Smooth muscle cell (in vitro differentiated cells): ENCODE results near the gene RPL14. TPM values are rescaled to one million over a fixed set of nuclear protein-coding genes. Genes with fewer than 3 reads are reported as not detected.
"Not testable (repeated sequence)": the region's sequence is repeated elsewhere in the genome, so short reads cannot be mapped to it uniquely, and the experiment has no call there.

Experiments used
- DNase-seq: peaks from one replicate; lab custom pipeline; 2025; ENCODE audit not compliant: unreplicated experiment; lab: John Stamatoyannopoulos, UW
- H2AFZ ChIP-seq: fragments of 200-600 bp; sonication (generic); 2 replicates; pipeline ENCODE4 v1.6.0; 2016; ENCODE audit warnings: antibody characterized with exemption, low read depth, mild to moderate bottlenecking
- H3F3A ChIP-seq: fragments of 200-600 bp; sonication (generic); 2 replicates; pipeline ENCODE4 v1.6.0; 2017; ENCODE audit warnings: antibody characterized with exemption, low read depth
- H3K27ac ChIP-seq: fragments of 200-600 bp; sonication (generic); 2 replicates; pipeline ENCODE4 v1.5.1; 2016; ENCODE audit warnings: low read depth, mild to moderate bottlenecking
- H3K27me3 ChIP-seq: fragments of 200-600 bp; sonication (generic); 2 replicates; pipeline ENCODE4 v1.6.1; 2016; ENCODE audit warnings: low read depth, mild to moderate bottlenecking
- H3K36me3 ChIP-seq: fragments of 200-600 bp; sonication (generic); 2 replicates; pipeline ENCODE4 v1.5.1; 2016; ENCODE audit warnings: low read depth
- H3K4me1 ChIP-seq: fragments of 200-600 bp; sonication (generic); 2 replicates; pipeline ENCODE4 v1.5.1; 2016; ENCODE audit warnings: low read depth
- H3K4me2 ChIP-seq: fragments of 200-600 bp; sonication (generic); 2 replicates; pipeline ENCODE4 v1.6.0; 2016; ENCODE audit warnings: mild to moderate bottlenecking
- H3K4me3 ChIP-seq: fragments of 200-600 bp; sonication (generic); 2 replicates; pipeline ENCODE4 v1.5.1; 2016; ENCODE audit warnings: mild to moderate bottlenecking
- H3K79me2 ChIP-seq: fragments of 200-600 bp; sonication (generic); 2 replicates; pipeline ENCODE4 v1.6.0; 2016; ENCODE audit warnings: low read depth, mild to moderate bottlenecking
- H3K9ac ChIP-seq: fragments of 200-600 bp; sonication (generic); 2 replicates; pipeline ENCODE4 v1.6.0; 2016; ENCODE audit warnings: low read depth
- H3K9me3 ChIP-seq: fragments of 200-600 bp; sonication (generic); replicated peaks from 2 replicates; pipeline ENCODE4 v1.5.1; 2016; ENCODE audit warnings: low read depth
- H4K20me1 ChIP-seq: fragments of 200-600 bp; sonication (generic); 2 replicates; pipeline ENCODE4 v1.6.0; 2016; ENCODE audit warnings: low read depth
- CTCF ChIP-seq: fragments of 200-600 bp; sonication (generic); IDR thresholded peaks from 2 replicates; pipeline ENCODE4 v1.5.1; 2017; ENCODE audit warnings: borderline replicate concordance, mild to moderate bottlenecking, antibody characterized with exemption; ENCODE audit not compliant: insufficient read depth, poor library complexity, severe bottlenecking
- WGBS: methylation state at CpG from one replicate; pipeline ENCODE4 v1.1.7; 2016; ENCODE audit warnings: low lambda C conversion rate; 5-methylcytosine and 5-hydroxymethylcytosine counted together
- polyA plus RNA-seq: library from polyadenylated mRNA; unstranded; fragments of >200 nt; fragmentation: Nextera tagmentation; extraction: Ambion mirVana; gene quantifications from 2 replicates; pipeline ENCODE4 v1.2.1, GENCODE V29; 2016
- total RNA-seq: library from RNA; depleted of rRNA; stranded (reverse); fragments of >200 nt; gene quantifications from 2 replicates; pipeline ENCODE4 v1.2.3, GENCODE V29; 2014

Gene RPL14
- total and polyA plus RNA-seq, 2 experiments from 2014 or later, result 396 to 403 TPM

GRCh38 chr3:40458473-40458872 lies 1.3 kb downstream of the RPL14 start:
- DNase-seq, result no peak
- peaks cover 8% of the 10 kb centered on the region for H3K4me1 ChIP-seq
- no peaks in the 10 kb centered on the region for H3K9me3 ChIP-seq
- peaks cover 23% of the 10 kb centered on the region for H3K79me2 ChIP-seq
- peaks cover 42% of the 10 kb centered on the region for H4K20me1 ChIP-seq
- H3K27me3 ChIP-seq, result no peaks in the 10 kb centered on the region
- peaks cover 22% of the 10 kb centered on the region for H3F3A ChIP-seq
- H3K27ac ChIP-seq, result peak overlapping the region; percentile 86
- peak overlapping the region; percentile 78 for H3K4me3 ChIP-seq
- no peak overlapping the region for H2AFZ ChIP-seq
- peak overlapping the region; percentile 80 for H3K9ac ChIP-seq
- no peaks in the 10 kb centered on the region for H3K36me3 ChIP-seq
- TF ChIP-seq CTCF, result no peak
- WGBS, result 72% methylated on average over 4 of the region's 4 CpGs
- H3K4me2 ChIP-seq, result peak overlapping the region; percentile 93

GRCh38 chr3:40460481-40460880 lies 3.3 kb downstream of the RPL14 start:
- not testable (repeated sequence) for H3K4me2 ChIP-seq

GRCh38 chr3:40461161-40461560 lies 4.0 kb downstream of the RPL14 start:
- no peaks in the 10 kb centered on the region for H3K36me3 ChIP-seq

More at GRCh38 chr3:40460481-40460880, 3.3 kb downstream of the RPL14 start:
- not testable (repeated sequence) for H2AFZ ChIP-seq, H3K4me3 ChIP-seq, H3K36me3 ChIP-seq, H3K9ac ChIP-seq, H3K4me1 ChIP-seq, H3K27ac ChIP-seq, DNase-seq, H3K27me3 ChIP-seq, H3K9me3 ChIP-seq
- Histone ChIP-seq H3F3A (peaks cover 38% of the 10 kb centered on the region), H4K20me1 (peaks cover 47% of the 10 kb centered on the region), H3K79me2 (peaks cover 23% of the 10 kb centered on the region)
- 95% methylated on average over 6 of the region's 6 CpGs for WGBS

DNA sequence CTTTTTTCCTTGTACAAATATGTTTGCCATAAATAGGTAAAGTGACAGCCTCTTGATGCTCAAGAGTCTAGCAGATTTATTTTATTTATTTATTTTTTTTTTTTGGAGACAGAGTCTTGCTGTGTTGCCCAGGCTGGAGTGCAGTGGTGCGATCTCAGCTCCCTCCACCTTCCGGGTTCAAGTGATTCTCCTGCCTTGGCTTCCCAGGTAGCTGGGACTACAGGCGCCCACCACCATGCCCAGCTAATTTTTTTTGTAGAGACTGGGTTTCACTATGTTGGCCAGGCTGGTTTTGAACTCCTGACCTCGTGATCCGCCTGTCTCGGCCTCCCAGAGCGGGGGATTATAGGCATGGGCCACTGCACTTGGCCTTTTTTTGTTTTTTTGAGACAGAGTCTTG lies 5.7 kb downstream of the RPL14 start:
- H3K36me3 ChIP-seq, H3K9ac ChIP-seq, DNase-seq, H3K9me3 ChIP-seq, H3K27me3 ChIP-seq, H3K27ac ChIP-seq, H3K4me3 ChIP-seq, H2AFZ ChIP-seq, H3K4me1 ChIP-seq, H3K4me2 ChIP-seq: not testable (repeated sequence)
- Histone ChIP-seq H4K20me1 (peaks cover 43% of the 10 kb centered on the region), H3F3A (peaks cover 39% of the 10 kb centered on the region), H3K79me2 (peaks cover 16% of the 10 kb centered on the region)
- WGBS, result 88% methylated on average over 7 of the region's 7 CpGs

More at GRCh38 chr3:40461161-40461560, 4.0 kb downstream of the RPL14 start:
- 96% methylated on average over 3 of the region's 3 CpGs for WGBS
- no peak overlapping the region for H3K9ac ChIP-seq
- no peak overlapping the region for H2AFZ ChIP-seq
- H3K27me3 ChIP-seq, result no peaks in the 10 kb centered on the region
- H3K4me3 ChIP-seq, result no peak overlapping the region
- peaks cover 39% of the 10 kb centered on the region for H3F3A ChIP-seq
- H3K9me3 ChIP-seq, result no peaks in the 10 kb centered on the region
- H3K4me2 ChIP-seq, result no peak overlapping the region
- H3K4me1 ChIP-seq, result peaks cover 8% of the 10 kb centered on the region
- no peak for TF ChIP-seq CTCF
- no peak for DNase-seq
- peaks cover 23% of the 10 kb centered on the region for H3K79me2 ChIP-seq
- no peak overlapping the region for H3K27ac ChIP-seq
- peaks cover 47% of the 10 kb centered on the region for H4K20me1 ChIP-seq

DNA sequence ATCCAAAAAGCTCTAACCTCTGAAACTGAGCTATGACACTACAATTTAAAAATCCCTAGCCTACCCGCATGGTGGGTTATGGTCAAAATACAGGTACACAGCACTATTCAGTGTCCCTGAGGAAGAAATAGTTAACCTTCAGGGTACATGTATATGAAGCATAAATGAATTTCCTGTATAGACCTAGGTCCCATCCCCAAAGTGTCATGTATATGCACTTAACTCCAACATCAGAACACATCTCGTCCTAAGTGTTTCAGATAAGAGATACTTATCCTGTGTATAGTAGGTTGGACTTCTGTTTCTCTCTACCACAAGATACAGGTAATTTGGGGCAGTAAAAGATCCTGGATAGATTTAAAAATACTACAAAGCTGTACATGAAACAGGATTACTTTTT lies 6.4 kb downstream of the RPL14 start:
- peaks cover 3% of the 10 kb centered on the region for H3K4me1 ChIP-seq
- H3K4me2 ChIP-seq, result no peak overlapping the region
- H3K9ac ChIP-seq, result no peak overlapping the region
- peaks cover 35% of the 10 kb centered on the region for H4K20me1 ChIP-seq
- no peaks in the 10 kb centered on the region for H3K9me3 ChIP-seq
- no peaks in the 10 kb centered on the region for H3K27me3 ChIP-seq
- H3K4me3 ChIP-seq, result no peak overlapping the region
- DNase-seq, result no peak
- peaks cover 9% of the 10 kb centered on the region for H3K79me2 ChIP-seq
- H2AFZ ChIP-seq, result no peak overlapping the region
- no peak overlapping the region for H3K27ac ChIP-seq
- H3K36me3 ChIP-seq, result no peaks in the 10 kb centered on the region
- TF ChIP-seq CTCF, result no peak
- H3F3A ChIP-seq, result peaks cover 39% of the 10 kb centered on the region
- WGBS, result 97% methylated on average over 2 of the region's 2 CpGs
